Activated CD8-positive, alpha-beta memory T cell treated with anti-CD3 and anti-CD28 coated beads, Interleukin-2, amount 50 U/mL, for 24 hours (primary cell): ENCODE measurements around the gene CASK.

Experiments
- DNase-seq: peaks from one replicate; pipeline ENCODE4 v3.0.0-alpha.2; 2020; ENCODE audit errors: extremely low read depth

Gene CASK, protein sequence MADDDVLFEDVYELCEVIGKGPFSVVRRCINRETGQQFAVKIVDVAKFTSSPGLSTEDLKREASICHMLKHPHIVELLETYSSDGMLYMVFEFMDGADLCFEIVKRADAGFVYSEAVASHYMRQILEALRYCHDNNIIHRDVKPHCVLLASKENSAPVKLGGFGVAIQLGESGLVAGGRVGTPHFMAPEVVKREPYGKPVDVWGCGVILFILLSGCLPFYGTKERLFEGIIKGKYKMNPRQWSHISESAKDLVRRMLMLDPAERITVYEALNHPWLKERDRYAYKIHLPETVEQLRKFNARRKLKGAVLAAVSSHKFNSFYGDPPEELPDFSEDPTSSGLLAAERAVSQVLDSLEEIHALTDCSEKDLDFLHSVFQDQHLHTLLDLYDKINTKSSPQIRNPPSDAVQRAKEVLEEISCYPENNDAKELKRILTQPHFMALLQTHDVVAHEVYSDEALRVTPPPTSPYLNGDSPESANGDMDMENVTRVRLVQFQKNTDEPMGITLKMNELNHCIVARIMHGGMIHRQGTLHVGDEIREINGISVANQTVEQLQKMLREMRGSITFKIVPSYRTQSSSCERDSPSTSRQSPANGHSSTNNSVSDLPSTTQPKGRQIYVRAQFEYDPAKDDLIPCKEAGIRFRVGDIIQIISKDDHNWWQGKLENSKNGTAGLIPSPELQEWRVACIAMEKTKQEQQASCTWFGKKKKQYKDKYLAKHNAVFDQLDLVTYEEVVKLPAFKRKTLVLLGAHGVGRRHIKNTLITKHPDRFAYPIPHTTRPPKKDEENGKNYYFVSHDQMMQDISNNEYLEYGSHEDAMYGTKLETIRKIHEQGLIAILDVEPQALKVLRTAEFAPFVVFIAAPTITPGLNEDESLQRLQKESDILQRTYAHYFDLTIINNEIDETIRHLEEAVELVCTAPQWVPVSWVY

DNA sequence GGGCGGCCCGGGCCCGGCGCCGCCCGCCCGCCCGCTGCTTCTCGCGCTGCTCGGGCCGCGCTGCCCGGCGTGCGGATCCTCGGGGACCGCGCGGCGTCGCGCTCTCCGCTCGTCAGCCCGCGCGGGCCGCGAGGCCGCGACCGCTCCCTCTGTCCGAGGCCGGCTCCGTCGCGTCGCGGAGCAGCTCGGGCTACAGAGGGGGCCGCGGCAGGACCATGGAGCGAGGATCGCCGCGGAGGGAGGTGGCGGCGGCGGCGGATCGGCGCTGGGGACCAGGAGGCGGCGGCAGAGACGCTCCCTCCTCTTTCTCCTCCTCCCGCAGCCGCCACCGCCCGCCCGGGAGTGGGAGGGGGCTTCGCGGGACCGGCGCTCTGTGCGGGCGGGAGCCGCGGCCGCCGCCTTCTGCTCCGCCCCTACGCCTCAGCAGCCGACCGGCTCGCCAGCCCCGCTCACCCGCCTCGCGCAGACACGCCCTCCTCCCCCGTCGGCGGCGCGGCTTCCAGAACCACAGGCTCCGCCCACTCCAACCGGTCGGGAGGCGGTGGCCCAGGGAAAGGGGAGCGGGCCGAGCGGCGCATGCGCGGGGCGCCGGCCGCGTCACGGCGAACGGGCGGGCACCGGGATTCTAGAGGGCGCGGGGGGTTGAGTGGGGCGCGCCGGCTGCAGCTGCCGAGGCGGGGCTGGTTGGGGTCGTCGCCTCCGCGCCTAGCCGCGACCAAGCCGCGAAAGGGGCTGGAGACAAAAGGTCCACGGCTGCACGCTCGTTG is at the start of gene CASK:
Gene CASK, minus strand, starts transcription at position 344 of the 767 bp plus-strand sequence. CDS start 566 bp downstream, outside the sequence.
- peak; percentile 57 for DNase-seq

DNA sequence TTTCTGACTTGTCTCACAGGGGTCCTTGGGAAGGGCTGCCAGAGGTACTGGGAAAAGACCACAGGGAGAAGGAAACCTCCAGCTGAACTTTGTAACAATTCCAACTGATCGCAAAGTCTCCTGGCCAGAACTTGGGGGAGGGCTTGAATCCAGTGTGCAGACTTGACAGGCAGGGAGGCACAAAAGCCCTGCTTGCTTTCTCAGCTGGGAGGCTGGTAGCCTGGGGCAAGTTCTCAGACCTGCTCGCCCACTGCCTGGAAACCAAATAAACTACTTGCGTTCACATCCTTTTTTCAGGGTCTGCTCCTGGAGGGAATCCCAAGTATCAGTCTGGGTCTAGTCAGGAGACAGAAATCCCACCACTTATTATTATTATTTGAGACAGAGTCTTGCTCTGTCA is 48.0 kb upstream of the CASK start:
- no peak for DNase-seq

DNA sequence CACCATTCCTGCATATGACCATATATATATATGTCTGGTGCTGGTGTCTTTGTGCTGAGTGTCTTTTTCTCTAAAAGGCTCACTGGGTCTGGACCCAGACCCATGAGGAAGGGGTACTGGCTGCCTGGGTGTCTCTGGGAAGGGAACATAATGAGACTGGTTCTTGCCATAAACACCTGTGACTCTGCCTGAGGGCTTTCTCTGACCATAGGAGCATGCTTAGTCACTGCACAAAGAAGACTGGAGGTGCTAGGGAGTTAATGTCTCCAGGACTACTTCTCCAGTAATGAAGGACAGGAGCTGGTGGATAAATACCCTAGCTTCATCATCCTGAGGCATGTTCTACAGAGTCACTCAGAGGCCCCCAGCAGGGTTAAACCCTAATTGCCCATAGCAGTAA is 47.1 kb upstream of the CASK start:
- DNase-seq = no peak

DNA sequence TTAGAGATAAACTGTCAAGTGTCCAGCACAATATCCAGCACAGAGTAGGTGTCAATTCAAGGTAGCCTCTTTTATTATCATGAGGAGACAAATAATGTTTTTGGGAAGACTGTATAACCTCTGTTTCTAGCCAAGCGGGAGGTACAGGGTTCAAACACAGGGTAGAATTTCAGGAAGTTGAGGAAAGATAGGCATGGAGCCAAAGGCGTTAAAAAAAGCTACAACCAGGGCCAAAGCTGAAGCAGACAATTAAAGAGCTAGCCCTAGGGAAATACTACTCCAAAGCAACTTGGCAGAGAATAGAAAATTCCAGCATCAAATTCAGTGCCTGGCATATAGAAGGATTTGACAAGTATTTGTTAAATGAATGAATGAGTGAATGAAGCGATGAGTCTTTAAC is 40.0 kb upstream of the CASK start:
- no peak for DNase-seq

DNA sequence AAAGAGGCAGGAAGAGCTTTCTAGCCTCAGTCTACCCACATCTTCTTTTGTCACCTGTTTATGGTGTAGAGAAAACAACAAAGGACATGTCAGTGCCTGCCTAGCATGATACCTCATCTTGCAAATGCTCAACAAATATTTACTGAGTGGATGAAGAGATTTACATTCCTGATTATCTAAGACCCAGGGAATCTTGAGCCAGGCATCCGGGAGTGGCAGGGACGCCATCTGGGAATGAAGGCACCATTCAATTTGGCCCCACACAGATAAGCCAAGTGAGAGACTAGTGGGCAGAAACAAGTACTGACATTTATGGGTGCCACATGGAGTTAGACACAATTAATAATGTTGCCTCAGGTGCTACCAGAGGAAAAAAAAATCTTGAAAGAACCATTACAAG is 36.8 kb upstream of the CASK start:
- DNase-seq = no peak

DNA sequence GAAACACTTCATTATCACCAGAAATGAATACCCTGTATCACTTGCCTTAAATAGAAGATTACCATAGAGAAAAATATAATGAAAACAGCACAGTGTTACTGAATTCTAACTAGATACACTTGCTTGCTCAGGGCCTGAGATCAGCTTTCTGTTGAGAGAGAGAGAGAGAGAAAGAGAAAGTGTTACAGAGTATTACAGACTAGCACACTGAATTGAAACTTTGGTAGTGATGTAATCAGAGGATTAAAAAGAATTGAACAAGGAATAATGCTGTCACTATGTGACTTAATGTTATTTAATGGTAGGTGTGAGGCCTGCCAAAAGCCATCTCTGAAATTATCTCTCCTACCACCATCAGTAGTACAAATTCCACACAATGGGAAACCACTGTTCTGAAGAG is 35.5 kb upstream of the CASK start:
- no peak for DNase-seq

DNA sequence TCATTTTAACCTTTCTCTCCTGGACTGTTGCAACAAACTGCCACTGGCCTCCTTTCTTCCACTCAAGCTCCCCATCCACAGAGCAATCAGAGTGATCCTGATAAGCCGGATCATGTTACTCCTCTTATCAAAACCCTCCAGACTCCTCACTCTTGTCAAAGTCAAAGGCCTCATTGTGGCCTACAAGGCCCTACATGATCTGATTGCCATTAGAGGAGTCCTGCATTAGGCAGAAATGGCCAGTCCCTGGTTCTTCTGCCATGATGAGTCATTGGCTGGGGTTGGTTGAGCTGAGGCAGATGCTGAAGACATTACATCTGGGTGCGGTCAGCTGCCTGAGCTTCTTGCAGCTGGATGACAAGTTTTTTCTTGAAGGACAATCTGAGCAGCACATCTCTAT is 32.7 kb upstream of the CASK start:
- no peak for DNase-seq

DNA sequence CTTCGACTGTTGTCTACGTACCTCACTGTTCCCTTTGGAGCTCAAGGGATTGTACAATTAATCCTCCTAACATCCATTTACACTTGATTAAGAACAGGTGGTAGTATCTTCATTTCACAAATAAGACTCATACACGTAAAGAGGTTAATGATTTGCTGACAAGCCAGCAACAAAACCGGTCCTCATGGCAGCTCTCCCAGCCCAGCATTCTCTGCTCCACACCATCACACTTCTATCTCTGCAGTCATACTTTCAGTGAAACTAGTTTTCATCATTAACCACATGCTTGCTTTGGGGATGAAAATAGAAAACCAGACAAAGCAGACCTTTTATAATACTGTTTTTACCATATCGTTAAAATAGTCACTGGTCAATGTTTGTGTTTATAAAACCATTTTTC is 28.7 kb upstream of the CASK start:
- DNase-seq = no peak

DNA sequence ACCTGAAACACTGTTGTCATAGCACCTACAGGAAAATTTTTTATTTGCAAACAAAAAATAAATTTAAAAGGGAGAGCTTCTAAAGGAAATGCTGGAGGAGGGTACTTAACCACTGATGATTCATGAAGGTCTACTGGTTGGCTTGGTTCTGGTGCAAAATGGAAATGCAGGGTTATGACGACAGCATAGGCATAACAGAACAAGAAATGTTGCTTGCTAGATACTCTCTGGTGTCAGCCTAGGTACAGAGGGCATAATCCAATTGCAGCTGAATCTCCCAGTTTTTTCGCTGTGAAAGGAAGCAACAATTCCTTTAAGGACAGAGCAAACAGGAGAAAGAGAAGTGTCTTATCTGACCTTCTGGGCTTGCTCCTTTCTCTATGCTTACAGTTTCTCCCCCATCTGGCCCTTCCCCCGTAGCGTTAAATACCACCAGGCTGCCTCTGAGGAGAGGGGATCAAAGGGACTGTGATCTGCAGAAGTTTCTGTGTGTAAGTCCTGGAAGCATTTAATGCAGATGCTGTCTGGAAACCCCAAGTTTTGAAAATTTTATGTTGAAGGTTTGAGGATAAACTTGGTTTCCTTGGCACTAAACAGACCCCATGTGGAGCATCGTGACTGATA is 23.7 kb upstream of the CASK start:
- DNase-seq = no peak

DNA sequence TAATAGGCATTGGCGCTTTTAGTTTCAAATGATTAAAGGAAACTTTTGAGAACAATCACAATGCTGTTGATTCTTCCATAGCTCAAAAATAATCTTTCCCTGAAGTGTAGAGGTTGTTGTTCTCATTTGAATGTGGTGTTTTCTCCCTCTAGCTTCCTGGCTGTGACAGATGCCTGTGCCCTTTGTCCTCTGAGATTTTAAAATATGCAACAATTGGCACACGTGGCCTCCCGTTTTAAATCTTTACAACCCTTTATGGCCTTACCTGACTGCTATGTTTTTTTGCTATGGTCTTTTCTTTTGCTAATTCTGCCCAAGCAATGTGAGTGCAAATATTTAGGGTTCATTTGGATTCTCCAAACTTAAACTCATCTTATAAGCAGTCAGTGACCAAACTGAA is 22.9 kb upstream of the CASK start:
- DNase-seq = no peak

DNA sequence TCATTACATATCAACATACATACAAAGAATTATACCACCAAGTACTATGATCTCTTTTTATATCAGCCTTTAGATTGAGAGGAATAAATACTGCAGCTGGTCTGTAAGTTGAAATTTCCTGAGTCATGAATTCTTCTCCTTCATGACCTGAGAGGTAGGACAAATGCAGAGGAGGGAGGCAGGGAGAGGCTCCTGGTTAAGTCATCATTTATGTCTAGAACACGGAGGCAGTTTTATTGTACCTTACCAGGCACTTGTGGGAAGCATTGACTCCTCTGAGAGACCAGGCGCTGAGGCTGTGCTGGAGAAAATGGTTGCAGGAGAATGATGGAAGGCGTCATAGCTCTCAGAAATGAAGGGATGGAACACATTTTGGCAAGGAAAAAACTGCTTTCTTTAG is 12.5 kb upstream of the CASK start:
- DNase-seq = no peak

DNA sequence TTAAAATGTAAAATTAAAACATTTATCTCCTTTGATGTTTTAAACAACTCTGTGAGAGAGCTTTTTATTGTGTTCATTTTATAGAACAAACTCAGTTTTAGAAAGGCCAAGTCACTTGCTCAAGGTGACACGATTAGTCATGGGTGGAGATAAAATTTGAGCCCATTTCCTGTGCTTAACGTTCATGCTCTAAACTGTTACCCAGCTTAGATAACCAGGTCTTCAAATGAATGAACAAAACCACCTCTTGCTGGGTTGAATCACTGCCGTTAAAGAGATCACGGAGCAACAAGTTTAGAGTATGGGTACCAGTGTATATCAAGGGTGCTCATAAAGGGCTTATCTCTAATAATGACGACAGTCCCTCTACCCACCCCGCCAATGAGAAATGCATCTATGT is 10.2 kb upstream of the CASK start:
- no peak for DNase-seq

DNA sequence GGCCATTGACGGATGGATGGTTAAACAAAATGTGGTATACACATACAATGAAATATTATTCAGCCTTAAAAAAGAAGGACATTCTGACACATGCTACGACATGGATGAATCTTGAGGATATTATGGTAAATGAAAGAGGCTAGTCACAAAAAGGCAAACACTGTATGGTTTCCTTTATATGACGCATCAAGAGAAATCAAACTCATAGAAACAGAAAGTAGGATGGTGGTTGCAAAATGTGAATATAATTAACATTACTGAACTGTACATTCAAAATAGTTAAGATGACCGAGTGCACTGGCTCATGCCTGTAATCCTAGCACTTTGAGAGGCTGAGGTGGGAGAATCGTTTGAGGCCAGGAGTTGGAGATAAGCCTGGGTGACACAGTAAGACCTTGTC is 9.5 kb upstream of the CASK start:
- DNase-seq = no peak

DNA sequence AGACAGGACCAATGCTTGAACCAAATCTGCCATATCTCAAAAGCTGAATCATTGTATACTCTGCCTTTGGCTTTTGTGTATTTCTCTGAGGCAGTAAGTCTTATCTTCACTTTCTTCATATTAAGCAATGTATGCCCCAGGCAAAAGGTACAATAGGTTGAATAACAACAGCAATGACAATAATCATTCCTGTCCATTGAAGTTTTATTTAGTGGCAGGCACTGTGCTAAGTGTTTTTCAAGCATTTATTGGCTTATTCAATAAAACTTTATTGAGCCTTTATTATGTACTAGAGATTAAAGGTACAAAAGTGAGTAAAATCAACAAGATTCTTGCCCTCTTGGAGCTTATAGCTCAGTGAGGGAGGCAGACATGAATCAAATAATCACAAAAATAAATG is 8.2 kb upstream of the CASK start:
- no peak for DNase-seq

DNA sequence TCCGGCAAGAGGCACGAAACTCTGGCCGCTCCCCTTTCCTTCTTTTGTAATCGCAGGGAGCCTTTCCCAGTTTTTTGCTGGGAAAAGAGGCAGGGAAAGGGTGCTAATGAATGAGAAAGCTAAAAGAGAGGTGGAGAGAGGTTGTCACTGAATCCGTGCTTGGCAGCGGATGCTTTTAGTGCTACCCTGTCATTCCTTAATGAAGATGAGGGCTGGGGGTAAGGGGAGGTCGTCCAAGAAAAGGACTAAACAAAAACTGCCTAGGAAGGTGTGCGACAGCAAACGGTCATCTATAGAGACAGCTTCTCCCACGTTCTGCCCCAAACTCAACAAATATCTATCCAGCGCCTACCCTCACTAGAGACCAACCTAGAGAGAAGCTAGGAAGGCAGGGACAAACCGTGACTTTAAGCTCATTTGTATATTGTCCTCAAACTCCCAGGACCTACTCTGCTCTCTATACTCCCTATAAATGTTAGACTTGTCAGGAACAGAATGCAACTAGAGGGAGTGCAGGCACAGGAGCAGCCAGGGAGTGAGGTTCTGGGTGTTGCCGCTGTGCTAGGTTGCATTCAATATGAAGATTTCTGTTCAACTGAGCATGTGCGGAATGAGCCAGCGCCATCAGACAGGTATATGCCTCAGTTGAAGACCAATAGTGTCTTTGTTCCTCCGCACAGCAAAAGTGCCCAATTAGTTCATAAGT is 777 bp upstream of the CASK start:
- DNase-seq = no peak

DNA sequence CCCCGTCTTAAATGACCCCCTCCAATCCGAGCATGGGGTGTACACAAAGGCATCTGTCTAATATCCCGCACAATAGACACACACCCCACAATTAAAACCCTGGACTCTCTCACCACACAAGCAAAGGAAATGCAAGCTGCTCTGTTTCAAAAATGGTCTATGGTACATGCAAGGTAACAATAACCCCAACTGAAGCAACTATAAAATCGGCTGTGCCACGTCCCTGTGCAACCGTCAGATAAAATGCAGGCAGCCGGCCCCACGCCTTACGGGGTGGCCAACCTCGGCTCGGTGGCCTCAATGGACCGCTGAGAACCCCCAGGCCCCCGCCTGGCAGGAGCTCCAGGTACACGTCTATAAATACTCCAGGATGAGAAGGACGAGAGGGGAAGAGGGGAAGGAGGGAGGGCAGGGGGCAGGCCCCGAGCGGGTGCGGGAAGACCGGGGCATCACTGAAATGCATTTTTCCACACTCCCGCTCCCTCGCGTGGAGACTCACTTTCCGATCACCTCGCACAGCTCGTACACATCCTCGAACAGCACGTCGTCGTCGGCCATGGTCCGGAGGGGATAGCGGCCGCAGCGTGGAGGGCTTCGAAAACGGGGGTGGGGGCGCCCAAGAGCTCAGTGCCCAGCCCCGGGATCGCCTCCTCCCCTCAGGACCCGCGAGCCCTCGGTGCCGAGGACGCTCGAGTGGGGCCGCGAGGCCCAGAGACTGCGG is 763 bp downstream of the CASK start:
- no peak for DNase-seq

DNA sequence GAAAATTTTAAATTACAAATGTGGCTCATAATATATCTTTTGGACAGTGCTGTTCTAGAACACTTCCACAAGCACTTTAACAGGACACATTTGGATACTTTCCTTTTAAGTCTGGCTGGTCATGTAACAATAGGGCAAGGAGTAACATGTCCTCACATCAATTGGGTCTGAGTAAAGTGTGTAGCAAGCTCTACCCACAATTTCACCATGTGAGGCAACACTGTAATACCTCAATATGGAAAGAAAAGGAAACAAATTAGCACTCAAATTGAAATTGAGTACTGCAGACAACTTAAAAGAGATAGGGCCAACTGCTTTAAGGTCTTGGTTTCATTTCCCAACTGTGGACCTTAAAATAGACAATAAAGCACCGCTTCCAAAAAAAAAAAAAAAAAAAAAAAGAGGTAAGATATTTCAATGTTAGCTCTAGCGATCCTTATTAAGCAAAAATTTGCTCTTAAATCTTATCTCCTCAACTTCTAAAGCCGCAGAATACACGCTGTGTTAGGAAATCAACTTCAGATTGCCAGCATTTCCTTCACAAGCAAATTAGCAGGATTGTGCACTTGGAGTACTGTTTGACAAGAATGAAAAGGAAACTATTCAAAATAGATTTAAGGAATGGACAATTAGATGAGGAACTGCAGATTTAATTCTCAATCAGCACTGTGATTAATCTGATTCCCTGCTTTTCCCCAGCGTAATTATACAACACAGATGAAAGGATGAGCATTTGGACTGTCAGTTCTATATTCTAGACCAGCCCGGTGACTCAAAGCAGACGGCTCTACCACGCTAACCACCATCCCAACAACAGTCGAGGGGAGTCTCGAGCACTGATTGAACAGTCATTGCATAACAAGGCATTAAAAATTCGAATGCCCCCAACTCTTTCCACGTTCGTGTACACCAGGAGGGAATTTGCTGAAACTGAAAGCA is 1.6 kb downstream of the CASK start:
- no peak for DNase-seq

DNA sequence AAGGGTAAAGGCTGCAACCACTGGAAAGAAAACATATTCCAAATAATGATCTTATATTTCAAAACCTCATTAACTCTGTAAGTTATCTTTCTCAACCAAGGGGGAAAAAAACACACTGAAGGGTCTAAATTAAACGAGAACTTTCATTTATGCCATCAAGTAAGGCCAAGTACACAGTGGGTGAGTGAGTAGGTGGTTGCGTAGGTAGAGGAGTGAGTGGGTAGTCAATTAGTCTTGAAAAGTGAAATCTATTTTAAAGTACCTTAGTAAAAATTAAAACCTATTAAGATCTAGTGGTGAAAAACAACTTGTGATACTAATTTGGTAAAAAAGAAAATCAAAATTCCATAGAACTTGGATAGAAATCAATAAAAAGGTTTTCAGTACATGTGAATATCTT is 3.5 kb downstream of the CASK start:
- no peak for DNase-seq

DNA sequence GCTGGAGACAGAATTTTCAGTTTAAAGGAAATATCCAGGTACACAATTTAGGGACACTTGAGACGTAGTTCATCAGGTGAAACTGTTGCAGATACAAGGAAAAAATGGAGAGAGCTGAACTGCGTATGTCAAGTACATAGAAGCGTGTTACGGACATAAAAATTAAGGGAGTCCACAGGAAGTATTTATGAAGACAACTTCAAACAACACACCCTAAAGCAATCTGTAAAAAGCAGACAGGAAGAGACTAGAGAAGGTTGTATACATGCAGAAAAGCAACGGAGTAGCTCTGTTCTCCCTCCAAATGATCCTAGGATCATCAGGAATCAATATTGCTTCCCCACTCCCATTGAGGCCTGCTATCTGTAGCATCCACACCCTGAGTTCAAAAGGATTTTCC is 5.8 kb downstream of the CASK start:
- no peak for DNase-seq
